ENCODE data around the gene CHRNA4.

DNA sequence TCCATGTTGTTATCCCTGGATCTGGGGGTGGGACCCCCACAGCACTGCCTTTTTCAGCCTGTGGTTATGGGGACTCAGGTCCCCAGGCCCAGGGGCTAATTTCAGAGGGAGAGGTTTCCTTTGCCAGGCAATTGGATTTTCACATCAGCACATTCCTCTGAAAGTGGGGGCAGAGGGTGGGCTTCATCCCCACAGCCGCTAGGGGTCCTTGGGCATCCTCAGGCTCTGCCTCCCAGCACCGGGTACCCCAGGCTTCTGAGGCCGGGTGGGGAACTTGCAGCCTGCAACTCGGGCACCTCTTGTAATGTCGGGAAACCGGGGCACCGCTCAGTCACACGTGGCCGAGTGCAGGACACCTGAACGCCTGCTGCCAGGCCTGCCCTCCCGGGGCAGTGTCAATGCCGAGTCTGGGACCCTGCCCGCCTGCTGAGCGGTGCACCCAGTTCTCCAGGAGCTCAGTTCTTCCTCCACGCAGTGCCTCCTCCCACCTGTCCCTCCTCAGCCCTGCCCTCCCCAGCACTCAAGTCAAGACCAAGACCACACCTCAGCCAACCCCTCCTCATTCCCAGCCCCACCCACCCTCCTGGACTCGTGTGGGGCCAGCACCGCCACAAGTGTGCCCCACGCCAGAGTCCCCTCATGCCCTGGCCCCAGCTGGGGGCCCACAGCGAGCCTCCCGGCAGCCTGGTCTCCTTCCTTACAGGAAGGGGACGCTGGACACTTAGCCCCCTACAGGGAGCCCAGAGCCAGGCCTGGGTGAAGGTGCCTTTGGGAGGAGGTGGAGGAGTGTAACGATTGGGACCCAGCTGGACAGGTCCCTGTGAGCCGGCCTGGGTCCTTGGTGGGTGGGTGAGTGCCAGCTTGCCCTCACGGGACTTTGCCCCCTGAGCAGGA, 8.8 kb upstream of the CHRNA4 start:
- TF ChIP-seq, protein P1, sequence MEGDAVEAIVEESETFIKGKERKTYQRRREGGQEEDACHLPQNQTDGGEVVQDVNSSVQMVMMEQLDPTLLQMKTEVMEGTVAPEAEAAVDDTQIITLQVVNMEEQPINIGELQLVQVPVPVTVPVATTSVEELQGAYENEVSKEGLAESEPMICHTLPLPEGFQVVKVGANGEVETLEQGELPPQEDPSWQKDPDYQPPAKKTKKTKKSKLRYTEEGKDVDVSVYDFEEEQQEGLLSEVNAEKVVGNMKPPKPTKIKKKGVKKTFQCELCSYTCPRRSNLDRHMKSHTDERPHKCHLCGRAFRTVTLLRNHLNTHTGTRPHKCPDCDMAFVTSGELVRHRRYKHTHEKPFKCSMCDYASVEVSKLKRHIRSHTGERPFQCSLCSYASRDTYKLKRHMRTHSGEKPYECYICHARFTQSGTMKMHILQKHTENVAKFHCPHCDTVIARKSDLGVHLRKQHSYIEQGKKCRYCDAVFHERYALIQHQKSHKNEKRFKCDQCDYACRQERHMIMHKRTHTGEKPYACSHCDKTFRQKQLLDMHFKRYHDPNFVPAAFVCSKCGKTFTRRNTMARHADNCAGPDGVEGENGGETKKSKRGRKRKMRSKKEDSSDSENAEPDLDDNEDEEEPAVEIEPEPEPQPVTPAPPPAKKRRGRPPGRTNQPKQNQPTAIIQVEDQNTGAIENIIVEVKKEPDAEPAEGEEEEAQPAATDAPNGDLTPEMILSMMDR (IDR thresholded peaks at IDR 0.05), result no peak
- TF ChIP-seq POLR2A (IDR thresholded peaks at IDR 0.05), result no peak
